ENCODE data around the gene CNOT11.
"Not testable (repeated sequence)": the region's sequence is repeated elsewhere in the genome, so short reads cannot be mapped to it uniquely, and the experiment has no call there.

CNOT11 gene

GRCh38 chr2:101252408-101253012 is at the start of gene CNOT11:
Gene CNOT11, plus strand, starts transcription at chr2:101252886. Its CDS starts 79 bp downstream, at chr2:101252965.
- peak; percentile 97 for DNase-seq (ENCODE audit: low read depth, low spot score)

- DNase-seq (ENCODE audit: low read depth, low spot score) = no peak
These were observed 48.1 kb upstream of the CNOT11 start for GRCh38 chr2:101204400-101205115.

GRCh38 chr2:101205521-101206479 is 46.9 kb upstream of the CNOT11 start:
- DNase-seq (ENCODE audit: low read depth, low spot score) = peak; percentile 71

- DNase-seq (ENCODE audit: low read depth, low spot score) = no peak
These were observed 43.9 kb upstream of the CNOT11 start for GRCh38 chr2:101208830-101209229.

GRCh38 chr2:101219246-101219645 is 33.4 kb upstream of the CNOT11 start:
- no peak for DNase-seq (ENCODE audit: low read depth, low spot score)

DNA sequence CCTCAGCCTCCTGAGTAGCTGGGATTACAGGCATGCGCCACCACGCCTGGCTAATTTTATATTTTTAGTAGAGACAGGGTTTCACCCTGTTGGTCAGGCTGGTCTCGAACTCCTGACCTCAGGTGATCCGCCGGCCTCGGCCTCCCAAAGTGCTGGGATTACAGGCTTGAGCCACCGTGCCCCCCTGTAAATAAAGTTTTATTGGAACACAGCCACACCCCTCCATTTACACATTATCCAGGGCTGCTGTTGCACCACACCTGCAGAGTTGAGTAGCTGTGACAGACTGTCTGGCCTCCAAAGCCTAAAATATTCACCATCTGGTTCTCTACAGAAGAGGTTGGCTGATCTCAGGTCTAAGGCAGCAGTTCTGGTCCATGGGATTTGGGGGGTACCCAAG is 32.6 kb upstream of the CNOT11 start:
- DNase-seq (ENCODE audit: low read depth, low spot score) = not testable (repeated sequence)

DNA sequence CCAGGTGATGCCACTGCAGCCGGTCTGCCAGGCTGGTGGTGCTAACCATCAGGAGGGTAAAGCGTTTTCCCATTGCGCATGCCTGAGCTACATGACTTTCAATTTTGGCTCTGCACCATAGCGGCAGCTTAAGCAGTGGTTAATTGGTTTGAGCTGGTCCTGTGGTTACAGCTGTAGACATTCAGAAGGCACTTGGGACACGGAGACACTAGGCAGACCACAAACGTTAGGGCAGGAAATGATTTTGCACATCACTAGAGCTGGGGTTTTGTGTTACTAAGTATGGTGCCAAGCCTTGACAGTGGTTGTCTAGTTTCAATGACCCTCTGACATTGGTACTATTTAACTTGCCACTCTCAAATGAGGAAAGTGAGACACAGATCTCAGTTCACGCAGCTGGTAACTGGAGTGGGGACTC is 28.9 kb upstream of the CNOT11 start:
- DNase-seq (ENCODE audit: low read depth, low spot score) = no peak

- DNase-seq (ENCODE audit: low read depth, low spot score) = no peak
These were observed 22.1 kb upstream of the CNOT11 start for GRCh38 chr2:101230541-101231001.

DNA sequence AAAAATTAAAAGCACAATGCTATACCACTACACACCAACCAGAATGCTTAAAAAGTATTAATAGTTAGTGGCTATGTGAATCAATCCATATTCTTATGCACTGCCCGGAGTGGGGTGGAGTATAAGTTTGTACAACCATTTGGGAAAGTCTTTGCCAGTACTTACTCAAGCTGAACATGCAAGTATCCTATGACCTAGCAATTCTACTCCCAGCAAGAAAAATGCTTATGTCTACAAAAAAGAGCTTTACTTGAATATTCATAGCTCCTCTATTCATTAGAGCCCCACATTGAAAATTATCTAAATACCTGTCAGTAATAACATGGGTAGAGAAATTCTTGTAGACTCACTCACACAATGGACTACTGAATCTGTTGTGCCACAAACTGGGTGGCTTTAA is 21.4 kb upstream of the CNOT11 start:
- no peak for DNase-seq (ENCODE audit: low read depth, low spot score)

DNA sequence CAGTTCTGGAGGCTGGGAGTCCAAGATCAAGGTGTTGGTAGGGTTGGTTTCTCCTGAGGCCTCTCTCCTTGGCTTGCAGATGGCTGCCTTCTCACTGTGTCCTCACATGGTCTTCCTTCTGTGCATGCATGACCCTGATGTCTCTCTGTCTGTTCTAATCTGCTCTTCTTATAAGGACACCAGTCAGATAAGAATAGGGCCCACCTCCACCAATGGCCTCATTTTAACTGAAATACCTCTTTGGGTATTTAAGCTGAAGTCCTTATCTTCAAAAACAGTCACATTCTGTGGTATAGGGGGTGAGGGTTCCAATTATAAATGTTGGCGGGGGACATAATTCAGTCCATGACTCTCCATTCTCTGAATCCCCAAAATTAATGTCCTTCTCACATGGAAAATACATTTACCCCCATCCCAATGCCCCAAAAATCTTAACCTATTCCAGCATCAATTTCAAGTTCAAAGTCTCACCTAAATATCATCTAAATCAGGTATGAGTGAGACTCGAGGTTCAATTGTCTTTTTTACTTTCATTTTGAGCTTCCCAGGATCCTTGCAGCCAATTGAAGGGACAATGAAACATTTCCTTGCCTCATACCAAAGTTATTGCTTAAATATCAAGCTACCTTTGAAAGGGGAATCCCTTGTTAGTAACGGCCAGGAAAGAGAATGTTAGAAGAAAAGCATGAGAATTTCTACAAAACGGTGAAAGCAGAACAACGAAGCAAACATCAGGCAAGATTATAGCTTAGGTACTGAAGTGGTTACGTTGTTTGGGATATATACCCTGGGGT is 20.6 kb upstream of the CNOT11 start:
- no peak for DNase-seq (ENCODE audit: low read depth, low spot score)

- DNase-seq (ENCODE audit: low read depth, low spot score) = no peak
These were observed 19.9 kb upstream of the CNOT11 start for GRCh38 chr2:101232770-101233169.

GRCh38 chr2:101234169-101234938 is 18.3 kb upstream of the CNOT11 start:
- no peak for DNase-seq (ENCODE audit: low read depth, low spot score)

DNA sequence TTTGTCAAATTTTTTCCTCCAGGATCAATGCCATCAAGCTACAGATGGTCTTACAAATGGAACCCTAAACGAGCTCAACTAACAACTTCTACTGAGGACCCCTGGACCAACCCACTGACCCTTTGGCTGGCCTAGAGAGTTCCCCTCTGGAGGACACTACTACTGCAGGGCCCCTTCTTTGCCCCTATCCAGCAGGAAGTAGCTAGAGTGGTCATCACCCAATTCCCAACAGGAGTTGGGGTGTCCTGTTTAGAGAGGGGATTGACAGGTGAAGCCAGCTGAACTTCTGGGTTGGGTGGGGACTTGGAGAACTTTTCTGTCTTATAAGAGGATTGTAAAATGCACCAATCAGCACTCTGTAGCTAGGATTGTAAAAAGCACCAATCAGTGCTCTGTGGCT is 16.7 kb upstream of the CNOT11 start:
- not testable (repeated sequence) for DNase-seq (ENCODE audit: low read depth, low spot score)

DNA sequence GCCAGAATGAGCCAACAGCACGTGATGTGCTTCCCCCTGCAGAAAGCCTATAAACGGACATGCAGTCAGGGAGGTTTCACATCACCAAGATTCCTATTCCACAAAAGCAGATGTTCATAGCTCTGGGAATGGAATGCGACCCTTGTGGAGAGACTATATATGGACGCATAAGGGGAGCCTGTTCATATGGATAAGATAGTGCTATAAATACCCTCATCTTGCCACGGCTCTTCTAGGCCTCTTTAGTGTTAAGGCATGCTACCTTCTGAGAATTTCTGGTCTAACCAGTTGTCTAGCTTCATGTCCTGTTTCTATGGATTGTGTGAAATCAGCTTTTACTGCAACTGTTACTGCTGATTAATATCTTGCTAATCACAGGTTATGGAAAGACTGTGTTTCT is 14.7 kb upstream of the CNOT11 start:
- DNase-seq (ENCODE audit: low read depth, low spot score) = not testable (repeated sequence)

DNA sequence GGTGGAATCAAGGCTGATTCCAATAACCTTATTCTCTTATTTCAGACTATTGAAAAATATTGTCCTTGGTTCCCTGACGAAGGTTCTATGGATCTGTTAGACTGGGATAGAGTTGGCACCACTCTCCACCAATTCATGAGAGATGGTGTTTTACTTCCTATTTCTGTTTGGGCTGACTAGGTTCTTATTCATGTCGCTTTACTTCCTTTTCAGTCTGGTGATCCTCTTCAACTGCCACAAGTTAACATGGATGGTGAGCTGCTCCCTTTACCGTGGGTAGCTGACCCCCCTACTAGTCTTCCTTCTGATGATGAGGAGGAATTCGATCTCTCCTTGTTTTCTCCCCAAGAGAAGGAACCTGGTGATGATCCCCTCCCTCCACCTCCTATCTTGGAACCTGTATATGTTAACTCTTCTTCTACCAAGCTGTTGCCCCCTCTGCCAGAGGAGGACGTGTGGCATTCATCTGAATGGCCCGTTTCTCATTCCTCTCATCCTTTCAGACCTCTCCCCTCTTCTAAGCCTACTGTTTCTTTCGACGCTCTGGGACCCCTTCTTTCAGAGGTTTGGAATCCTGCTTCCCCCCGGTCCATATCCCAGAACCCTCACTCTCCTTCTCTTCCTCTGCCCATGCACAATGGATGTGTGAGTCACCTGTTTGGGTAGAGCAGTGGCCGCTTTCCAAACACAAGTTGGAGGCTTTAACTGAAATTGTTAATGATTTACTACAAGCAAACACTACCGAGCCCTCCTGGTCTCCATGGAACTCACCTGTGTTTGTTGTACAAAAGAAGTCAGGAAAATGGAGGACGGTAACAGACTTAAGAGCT is 13.5 kb upstream of the CNOT11 start:
- DNase-seq (ENCODE audit: low read depth, low spot score) = no peak

GRCh38 chr2:101239760-101240118 is 12.9 kb upstream of the CNOT11 start:
- DNase-seq (ENCODE audit: low read depth, low spot score) = not testable (repeated sequence)

GRCh38 chr2:101240694-101241093 is 12.0 kb upstream of the CNOT11 start:
- not testable (repeated sequence) for DNase-seq (ENCODE audit: low read depth, low spot score)

GRCh38 chr2:101241158-101241557 is 11.5 kb upstream of the CNOT11 start:
- no peak for DNase-seq (ENCODE audit: low read depth, low spot score)

DNA sequence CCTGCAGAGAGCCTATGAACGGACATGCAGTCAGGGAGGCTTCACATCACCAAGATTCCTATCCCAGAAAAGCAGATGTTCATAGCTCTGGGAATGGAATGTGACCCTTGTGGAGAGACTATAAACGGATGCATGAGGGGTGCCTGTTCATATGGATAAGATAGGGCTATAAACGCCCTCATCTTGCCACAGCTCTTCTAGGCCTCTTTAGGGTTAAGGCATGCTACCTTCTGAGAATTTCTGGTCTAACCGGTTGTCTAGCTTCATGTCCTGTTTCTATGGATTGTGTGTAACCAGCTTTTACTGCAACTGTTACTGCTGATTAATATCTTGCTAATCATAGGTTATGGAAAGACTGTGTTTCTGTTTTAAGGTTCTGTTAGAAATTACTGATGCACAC is 8.3 kb upstream of the CNOT11 start:
- DNase-seq (ENCODE audit: low read depth, low spot score) = not testable (repeated sequence)

DNA sequence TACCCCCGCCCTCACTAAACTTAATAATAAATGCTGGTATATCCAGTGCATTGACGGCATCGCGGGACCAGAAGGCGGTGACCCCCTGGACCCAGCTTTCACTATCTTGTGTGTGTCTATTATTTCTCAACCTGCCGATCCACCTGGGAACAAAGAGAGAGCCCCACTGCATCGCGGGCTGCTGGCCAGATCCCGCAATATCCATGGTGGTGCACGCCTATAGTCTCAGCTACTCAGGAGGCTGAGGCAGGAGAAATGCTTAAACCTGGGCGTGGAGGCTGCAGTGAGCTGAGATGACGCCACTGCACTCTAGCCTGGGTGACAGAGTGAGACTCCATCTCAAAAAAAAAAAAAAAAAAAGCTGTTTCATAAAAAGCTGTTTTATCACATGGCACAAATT is 7.8 kb upstream of the CNOT11 start:
- DNase-seq (ENCODE audit: low read depth, low spot score) = not testable (repeated sequence)

Measured in ELF-1 (cell line).